ENCODE results near the gene SCYL1.
"Not testable (repeated sequence)": the region's sequence is repeated elsewhere in the genome, so short reads cannot be mapped to it uniquely, and the experiment has no call there.

GRCh38 chr11:65512311-65512710, 12.6 kb upstream of the SCYL1 start:
- TF ChIP-seq, protein P1, sequence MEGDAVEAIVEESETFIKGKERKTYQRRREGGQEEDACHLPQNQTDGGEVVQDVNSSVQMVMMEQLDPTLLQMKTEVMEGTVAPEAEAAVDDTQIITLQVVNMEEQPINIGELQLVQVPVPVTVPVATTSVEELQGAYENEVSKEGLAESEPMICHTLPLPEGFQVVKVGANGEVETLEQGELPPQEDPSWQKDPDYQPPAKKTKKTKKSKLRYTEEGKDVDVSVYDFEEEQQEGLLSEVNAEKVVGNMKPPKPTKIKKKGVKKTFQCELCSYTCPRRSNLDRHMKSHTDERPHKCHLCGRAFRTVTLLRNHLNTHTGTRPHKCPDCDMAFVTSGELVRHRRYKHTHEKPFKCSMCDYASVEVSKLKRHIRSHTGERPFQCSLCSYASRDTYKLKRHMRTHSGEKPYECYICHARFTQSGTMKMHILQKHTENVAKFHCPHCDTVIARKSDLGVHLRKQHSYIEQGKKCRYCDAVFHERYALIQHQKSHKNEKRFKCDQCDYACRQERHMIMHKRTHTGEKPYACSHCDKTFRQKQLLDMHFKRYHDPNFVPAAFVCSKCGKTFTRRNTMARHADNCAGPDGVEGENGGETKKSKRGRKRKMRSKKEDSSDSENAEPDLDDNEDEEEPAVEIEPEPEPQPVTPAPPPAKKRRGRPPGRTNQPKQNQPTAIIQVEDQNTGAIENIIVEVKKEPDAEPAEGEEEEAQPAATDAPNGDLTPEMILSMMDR (conservative IDR thresholded peaks at IDR 0.05; ENCODE audit: low read depth, low read length): not testable (repeated sequence)
- TF ChIP-seq MAZ (IDR thresholded peaks at IDR 0.05; ENCODE audit: borderline replicate concordance, low read depth, low read length); POLR2A (IDR thresholded peaks at IDR 0.05; ENCODE audit: low read depth, low read length); CEBPB (IDR thresholded peaks at IDR 0.05; ENCODE audit: low read depth, low read length); MAFK (IDR thresholded peaks at IDR 0.05; ENCODE audit: low read depth, low read length); CHD1 (IDR thresholded peaks at IDR 0.05; ENCODE audit: low read depth, low read length); BHLHE40 (IDR thresholded peaks at IDR 0.05; ENCODE audit: low read depth, low read length): not testable (repeated sequence)
- TF ChIP-seq, protein P2, sequence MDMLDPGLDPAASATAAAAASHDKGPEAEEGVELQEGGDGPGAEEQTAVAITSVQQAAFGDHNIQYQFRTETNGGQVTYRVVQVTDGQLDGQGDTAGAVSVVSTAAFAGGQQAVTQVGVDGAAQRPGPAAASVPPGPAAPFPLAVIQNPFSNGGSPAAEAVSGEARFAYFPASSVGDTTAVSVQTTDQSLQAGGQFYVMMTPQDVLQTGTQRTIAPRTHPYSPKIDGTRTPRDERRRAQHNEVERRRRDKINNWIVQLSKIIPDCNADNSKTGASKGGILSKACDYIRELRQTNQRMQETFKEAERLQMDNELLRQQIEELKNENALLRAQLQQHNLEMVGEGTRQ (IDR thresholded peaks at IDR 0.05; ENCODE audit: low read depth, low read length): not testable (repeated sequence)
- TF ChIP-seq, protein P3, sequence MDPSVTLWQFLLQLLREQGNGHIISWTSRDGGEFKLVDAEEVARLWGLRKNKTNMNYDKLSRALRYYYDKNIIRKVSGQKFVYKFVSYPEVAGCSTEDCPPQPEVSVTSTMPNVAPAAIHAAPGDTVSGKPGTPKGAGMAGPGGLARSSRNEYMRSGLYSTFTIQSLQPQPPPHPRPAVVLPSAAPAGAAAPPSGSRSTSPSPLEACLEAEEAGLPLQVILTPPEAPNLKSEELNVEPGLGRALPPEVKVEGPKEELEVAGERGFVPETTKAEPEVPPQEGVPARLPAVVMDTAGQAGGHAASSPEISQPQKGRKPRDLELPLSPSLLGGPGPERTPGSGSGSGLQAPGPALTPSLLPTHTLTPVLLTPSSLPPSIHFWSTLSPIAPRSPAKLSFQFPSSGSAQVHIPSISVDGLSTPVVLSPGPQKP (IDR thresholded peaks at IDR 0.05; ENCODE audit: borderline replicate concordance, low read depth, low read length): not testable (repeated sequence)

Measured in IMR-90 (cell line).